Testis (tissue), 2 donors: Measurements from ENCODE around the gene TIPARP.

ENCODE experiments used
- CTCF ChIP-seq, 3 experiments: fragments of 450-650 bp in 2 of 3; fragments of 200-600 bp in 1 of 3; sonication (generic) in 1 of 3; IDR thresholded peaks; one replicate each; pipeline ENCODE4 v1.5.1; 2016 to 2019; ENCODE audit warnings: antibody characterized with exemption in 3 of 3, mild to moderate bottlenecking in 2 of 3, moderate library complexity in 1 of 3
- POLR2A ChIP-seq: fragments of 450-650 bp; IDR thresholded peaks from one replicate; pipeline ENCODE4 v1.6.1; 2017; ENCODE audit warnings: antibody characterized with exemption, mild to moderate bottlenecking, moderate library complexity

- no peak for TF ChIP-seq CTCF (IDR thresholded peaks at IDR 0.05)
- TF ChIP-seq POLR2A = no peak
Measured at GRCh38 chr3:156685198-156685597, 10.8 kb downstream of the TIPARP start.
